HEK293 (cell line): Measurements from ENCODE around the gene FASLG.
A peak's percentile ranks its signal among the peaks of the same experiment; 100 is the strongest.

ENCODE experiments used
- CTCF ChIA-PET: fragments of 350-600 bp; formaldehyde crosslinking; extraction: SDS; loops from one replicate; lab custom pipeline; 2021; ENCODE audit warnings: antibody characterized with exemption; lab: Yijun Ruan, JAX
- POLR2A ChIA-PET: fragments of 300-600 bp; formaldehyde crosslinking; extraction: SDS; loops from one replicate; lab custom pipeline; 2020; ENCODE audit warnings: antibody characterized with exemption, inconsistent platforms; lab: Yijun Ruan, JAX
- H3K27ac ChIP-seq: fragments of 200-500 bp; sonication (Bioruptor generic); 2 replicates; pipeline ENCODE4 v1.5.1; 2014; ENCODE audit warnings: low read depth, low read length, control low read depth, inconsistent platforms; ENCODE audit errors: extremely low read depth
- H3K36me3 ChIP-seq, 2 experiments: fragments of 200-500 bp in 1 of 2; sonication (Bioruptor generic) in 1 of 2; 1 replicate in 1 of 2; 2 replicates in 1 of 2; pipeline ENCODE4 v1.5.1; 2014 to 2017; ENCODE audit warnings: inconsistent platforms in 2 of 2, low read length in 2 of 2; ENCODE audit not compliant: control insufficient read depth in 2 of 2, insufficient read depth in 1 of 2
- H3K4me1 ChIP-seq: fragments of 200-500 bp; sonication (Bioruptor generic); 2 replicates; pipeline ENCODE4 v1.5.1; 2014; ENCODE audit warnings: mild to moderate bottlenecking, low read length, inconsistent platforms; ENCODE audit not compliant: control insufficient read depth, insufficient read depth
- H3K4me3 ChIP-seq: 2 replicates; pipeline ENCODE4 v1.5.1; 2011; ENCODE audit warnings: low read depth, mild to moderate bottlenecking, control low read depth, low read length, moderate library complexity
- H3K9me3 ChIP-seq: fragments of 200-500 bp; sonication (Bioruptor generic); 2 replicates; pipeline ENCODE4 v1.5.1; 2014; ENCODE audit warnings: low read depth, low read length, inconsistent platforms; ENCODE audit not compliant: control insufficient read depth, insufficient read depth
- FEZF1 ChIP-seq: fragments of 450-650 bp; formaldehyde crosslinking; IDR thresholded peaks from 2 replicates; pipeline ENCODE4 v1.5.1; 2016; ENCODE audit warnings: missing biosample characterization, missing genetic modification characterization
- GFI1B ChIP-seq: fragments of 450-650 bp; formaldehyde crosslinking; IDR thresholded peaks from 2 replicates; pipeline ENCODE4 v1.5.1; 2016; ENCODE audit warnings: missing biosample characterization, missing genetic modification characterization
- TCF7L2 ChIP-seq: IDR thresholded peaks from 2 replicates; pipeline ENCODE4 v1.6.1; 2011; ENCODE audit warnings: low read depth, mild to moderate bottlenecking, inconsistent platforms, low read length, moderate library complexity, borderline replicate concordance
- ZBTB10 ChIP-seq: fragments of 450-650 bp; formaldehyde crosslinking; IDR thresholded peaks from 2 replicates; pipeline ENCODE4 v1.5.1; 2016; ENCODE audit warnings: missing biosample characterization, missing genetic modification characterization
- ZBTB11 ChIP-seq: fragments of 450-650 bp; formaldehyde crosslinking; conservative IDR thresholded peaks from 2 replicates; pipeline ENCODE4 v1.5.1; 2016; ENCODE audit warnings: low read depth, missing biosample characterization, missing genetic modification characterization
- ZNF138 ChIP-seq: fragments of 450-650 bp; formaldehyde crosslinking; IDR thresholded peaks from 2 replicates; pipeline ENCODE4 v1.5.1; 2016; ENCODE audit warnings: missing biosample characterization, missing genetic modification characterization, borderline replicate concordance
- ZNF175 ChIP-seq: fragments of 450-650 bp; formaldehyde crosslinking; IDR thresholded peaks from 2 replicates; pipeline ENCODE4 v1.5.1; 2016; ENCODE audit warnings: missing biosample characterization, missing genetic modification characterization
- ZNF19 ChIP-seq: fragments of 450-650 bp; formaldehyde crosslinking; IDR thresholded peaks from 2 replicates; pipeline ENCODE4; 2016; ENCODE audit warnings: missing biosample characterization, missing genetic modification characterization, low read depth
- ZNF23 ChIP-seq: fragments of 450-650 bp; formaldehyde crosslinking; IDR thresholded peaks from 2 replicates; pipeline ENCODE4 v1.5.1; 2016; ENCODE audit warnings: missing biosample characterization, missing genetic modification characterization, borderline replicate concordance
- ZNF24 ChIP-seq: fragments of 450-650 bp; formaldehyde crosslinking; IDR thresholded peaks from 2 replicates; pipeline ENCODE4 v1.5.1; 2016; ENCODE audit warnings: missing biosample characterization, missing genetic modification characterization
- ZNF292 ChIP-seq: fragments of 450-650 bp; formaldehyde crosslinking; IDR thresholded peaks from 2 replicates; pipeline ENCODE4 v1.5.1; 2016; ENCODE audit warnings: low read depth, missing biosample characterization, missing genetic modification characterization, borderline replicate concordance
- ZNF416 ChIP-seq: fragments of 450-650 bp; formaldehyde crosslinking; IDR thresholded peaks from 2 replicates; pipeline ENCODE4 v1.5.1; 2016; ENCODE audit warnings: missing biosample characterization, missing genetic modification characterization
- ZNF423 ChIP-seq: fragments of 450-650 bp; formaldehyde crosslinking; IDR thresholded peaks from 2 replicates; pipeline ENCODE4 v1.5.1; 2016; ENCODE audit warnings: missing biosample characterization, missing genetic modification characterization
- ZNF544 ChIP-seq: fragments of 450-650 bp; formaldehyde crosslinking; IDR thresholded peaks from 2 replicates; pipeline ENCODE4 v1.5.0; 2017; ENCODE audit warnings: missing biosample characterization, missing genetic modification characterization
- ZNF560 ChIP-seq: fragments of 450-650 bp; formaldehyde crosslinking; IDR thresholded peaks from 2 replicates; pipeline ENCODE4 v1.5.1; 2017; ENCODE audit warnings: missing biosample characterization, missing genetic modification characterization, borderline replicate concordance
- ZNF571 ChIP-seq: fragments of 450-650 bp; formaldehyde crosslinking; IDR thresholded peaks from 2 replicates; pipeline ENCODE4 v1.5.0; 2017; ENCODE audit warnings: missing biosample characterization, missing genetic modification characterization
- ZNF600 ChIP-seq: fragments of 450-650 bp; formaldehyde crosslinking; IDR thresholded peaks from 2 replicates; pipeline ENCODE4 v1.5.1; 2016; ENCODE audit warnings: missing biosample characterization, missing genetic modification characterization
- ZNF621 ChIP-seq: fragments of 450-650 bp; formaldehyde crosslinking; IDR thresholded peaks from 2 replicates; pipeline ENCODE4 v1.5.1; 2017; ENCODE audit warnings: missing biosample characterization, missing genetic modification characterization
- ZNF623 ChIP-seq: fragments of 450-650 bp; formaldehyde crosslinking; IDR thresholded peaks from 2 replicates; pipeline ENCODE4 v1.5.1; 2016; ENCODE audit warnings: missing biosample characterization, missing genetic modification characterization
- ZNF692 ChIP-seq: fragments of 450-650 bp; formaldehyde crosslinking; IDR thresholded peaks from 2 replicates; pipeline ENCODE4 v1.5.1; 2016; ENCODE audit warnings: missing biosample characterization, missing genetic modification characterization
- ZNF777 ChIP-seq: fragments of 450-650 bp; formaldehyde crosslinking; IDR thresholded peaks from 2 replicates; pipeline ENCODE4 v1.5.1; 2017; ENCODE audit warnings: missing biosample characterization, missing genetic modification characterization, borderline replicate concordance
- ZNF785 ChIP-seq: fragments of 450-650 bp; formaldehyde crosslinking; IDR thresholded peaks from 2 replicates; pipeline ENCODE4 v1.5.1; 2016; ENCODE audit warnings: missing biosample characterization, missing genetic modification characterization
- ZNF792 ChIP-seq: fragments of 450-650 bp; formaldehyde crosslinking; IDR thresholded peaks from 2 replicates; pipeline ENCODE4 v1.5.1; 2016; ENCODE audit warnings: missing biosample characterization, missing genetic modification characterization

The FASLG gene

GRCh38 chr1:172642970-172643369, 15.9 kb upstream of the FASLG start:
- Histone ChIP-seq H3K4me3 (no peak overlapping the region), H3K9me3 (no peaks in the 10 kb centered on the region), H3K27ac (no peak overlapping the region), H3K4me1 (0 out of 2 replicates have a peak, but pooled peaks cover 3% of the 10 kb centered on the region), H3K36me3 (no peaks in the 10 kb centered on the region)
- TF ChIP-seq FEZF1 (tag by site-specific recombination) (peak; percentile 62), ZNF692 (no peak), ZNF24 (tag by site-specific recombination) (peak; percentile 68; the same call in 1 of the 2 replicates)
- POLR2A ChIA-PET, result no interaction called here
- CTCF ChIA-PET, result interaction anchor here (0.9 kb wide), 1 partner anchor 23 kb away, joined by 3 read pairs; no protein-coding TSS in a partner anchor

GRCh38 chr1:172646653-172647052, 12.2 kb upstream of the FASLG start:
- H3K27ac ChIP-seq, result no peak overlapping the region
- no peak overlapping the region for H3K4me3 ChIP-seq
- no peaks in the 10 kb centered on the region for H3K9me3 ChIP-seq
- 0 out of 2 replicates have a peak, but pooled peaks cover 3% of the 10 kb centered on the region for H3K4me1 ChIP-seq
- no peak for TF ChIP-seq ZNF23 (tag by site-specific recombination)
- TF ChIP-seq ZNF19 (tag by site-specific recombination), result no peak
- no peak for TF ChIP-seq ZNF623
- TF ChIP-seq ZNF777 (tag by site-specific recombination), result no peak
- no peak for TF ChIP-seq ZNF621 (tag by site-specific recombination)
- no peak for TF ChIP-seq ZNF571
- no peak for TF ChIP-seq ZNF560
- no peak for TF ChIP-seq ZBTB11 (tag by site-specific recombination)
- no peak for TF ChIP-seq ZNF175 (tag by site-specific recombination)
- TF ChIP-seq ZNF792 (tag by site-specific recombination), result no peak
- no peak for TF ChIP-seq ZBTB10
- no peak for TF ChIP-seq ZNF544 (tag by site-specific recombination)
- no peak for TF ChIP-seq TCF7L2
- TF ChIP-seq GFI1B (tag by site-specific recombination), result no peak
- no peak for TF ChIP-seq ZNF600 (tag by site-specific recombination)
- no peak for TF ChIP-seq ZNF416 (tag by site-specific recombination)
- no peak for TF ChIP-seq ZNF292 (tag by site-specific recombination)
- TF ChIP-seq ZNF423 (tag by site-specific recombination), result no peak
- no peak for TF ChIP-seq ZNF138 (tag by site-specific recombination)
- TF ChIP-seq ZNF785 (tag by site-specific recombination), result no peak
- ChIA-PET CTCF (no interaction called here), POLR2A (no interaction called here)
- no peaks in the 10 kb centered on the region for H3K36me3 ChIP-seq
